ENCODE results near the gene BMAL2.

Gene BMAL2

GRCh38 chr12:27303139-27304111 lies 29.2 kb upstream of the BMAL2 start:
- no peak for TF ChIP-seq POLR2A (IDR thresholded peaks at IDR 0.05; ENCODE audit: low read depth, low read length)
- no peak for FAIRE-seq
- DNase-seq (ENCODE audit: insufficient read length, low spot score): no peak

GRCh38 chr12:27304856-27305255 lies 27.8 kb upstream of the BMAL2 start:
- DNase-seq (ENCODE audit: insufficient read length, low spot score): no peak
- FAIRE-seq: no peak
- TF ChIP-seq POLR2A (IDR thresholded peaks at IDR 0.05; ENCODE audit: low read depth, low read length): no peak

- peak; percentile 58 for FAIRE-seq
- DNase-seq (ENCODE audit: insufficient read length, low spot score): no peak
Measured at GRCh38 chr12:27305673-27306456, 26.8 kb upstream of the BMAL2 start.

GRCh38 chr12:27309293-27309994 lies 23.2 kb upstream of the BMAL2 start:
- no peak for FAIRE-seq
- no peak for TF ChIP-seq POLR2A (IDR thresholded peaks at IDR 0.05; ENCODE audit: low read depth, low read length)
- no peak for DNase-seq (ENCODE audit: insufficient read length, low spot score)

More at GRCh38 chr12:27305673-27306456, 26.8 kb upstream of the BMAL2 start:
- no peak for TF ChIP-seq POLR2A (IDR thresholded peaks at IDR 0.05; ENCODE audit: low read depth, low read length)

DNA sequence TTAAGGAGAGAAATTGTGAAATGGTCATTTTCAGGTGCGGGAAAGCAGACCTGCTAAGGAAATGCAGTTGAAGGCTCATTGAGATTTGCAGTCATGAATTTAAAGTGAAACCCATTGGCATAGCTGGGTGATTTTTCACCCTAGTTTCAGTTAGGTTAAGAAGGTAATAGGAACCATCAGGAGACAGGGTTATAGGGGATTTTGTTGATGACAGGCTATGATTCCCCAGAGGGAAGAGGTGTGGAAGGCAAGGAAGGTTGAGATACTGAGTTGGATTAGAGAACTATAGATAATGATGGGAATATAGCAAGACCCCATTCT lies 22.7 kb upstream of the BMAL2 start:
- FAIRE-seq (no peak), DNase-seq (ENCODE audit: insufficient read length, low spot score) (no peak)
- no peak for TF ChIP-seq POLR2A (IDR thresholded peaks at IDR 0.05; ENCODE audit: low read depth, low read length)

- FAIRE-seq (no peak), DNase-seq (ENCODE audit: insufficient read length, low spot score) (no peak)
- no peak for TF ChIP-seq POLR2A (IDR thresholded peaks at IDR 0.05; ENCODE audit: low read depth, low read length)
Measured at GRCh38 chr12:27316947-27317346, 15.7 kb upstream of the BMAL2 start.

- no peak for TF ChIP-seq POLR2A (IDR thresholded peaks at IDR 0.05; ENCODE audit: low read depth, low read length)
- DNase-seq (ENCODE audit: insufficient read length, low spot score): no peak
- peak; percentile 94 for FAIRE-seq
Measured at GRCh38 chr12:27319409-27319808, 13.2 kb upstream of the BMAL2 start.

- FAIRE-seq (no peak), DNase-seq (ENCODE audit: insufficient read length, low spot score) (no peak)
- TF ChIP-seq POLR2A (IDR thresholded peaks at IDR 0.05; ENCODE audit: low read depth, low read length): no peak
Measured at GRCh38 chr12:27319848-27320247, 12.8 kb upstream of the BMAL2 start.

DNA sequence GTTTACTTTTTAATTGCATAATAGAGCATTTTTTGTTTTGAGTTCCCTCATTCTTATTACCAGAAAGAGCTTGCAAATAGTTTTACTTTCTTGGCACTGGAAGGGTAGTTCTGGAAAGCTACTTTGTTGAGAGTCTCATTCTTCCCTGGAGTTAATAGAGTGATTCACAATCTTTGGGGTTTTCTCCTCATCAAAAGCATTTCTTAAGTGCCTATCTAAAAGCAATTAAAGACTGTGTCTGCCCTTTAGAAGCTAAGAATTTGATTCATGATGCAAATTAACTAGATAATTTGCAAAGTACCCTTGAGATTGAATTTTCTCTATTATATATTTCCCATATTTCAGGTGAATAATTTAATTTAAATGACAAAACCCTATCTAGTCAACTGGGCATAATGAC lies 8.1 kb upstream of the BMAL2 start:
- FAIRE-seq: no peak
- no peak for TF ChIP-seq POLR2A (IDR thresholded peaks at IDR 0.05; ENCODE audit: low read depth, low read length)
- DNase-seq (ENCODE audit: insufficient read length, low spot score): no peak

DNA sequence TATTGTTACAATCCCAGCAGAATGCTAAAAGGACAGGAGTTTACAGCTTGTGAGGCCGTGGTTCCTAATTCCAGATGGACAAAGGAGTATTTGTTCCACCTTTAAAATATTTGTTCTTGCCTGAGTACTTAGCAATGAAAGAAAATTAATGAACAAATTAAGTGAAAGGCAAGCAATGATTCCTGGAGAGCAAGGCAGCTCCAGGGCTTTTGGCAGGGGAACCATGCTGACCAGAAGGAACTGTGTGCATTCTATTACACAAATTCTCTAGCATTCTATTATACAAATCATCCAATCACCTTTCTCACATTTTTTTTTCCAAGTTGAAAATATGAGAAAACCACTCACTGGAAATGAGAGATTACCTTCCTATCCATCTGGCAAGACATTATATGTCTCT lies 1.8 kb upstream of the BMAL2 start:
- FAIRE-seq (no peak), DNase-seq (ENCODE audit: insufficient read length, low spot score) (no peak)
- TF ChIP-seq POLR2A (IDR thresholded peaks at IDR 0.05; ENCODE audit: low read depth, low read length): no peak

DNA sequence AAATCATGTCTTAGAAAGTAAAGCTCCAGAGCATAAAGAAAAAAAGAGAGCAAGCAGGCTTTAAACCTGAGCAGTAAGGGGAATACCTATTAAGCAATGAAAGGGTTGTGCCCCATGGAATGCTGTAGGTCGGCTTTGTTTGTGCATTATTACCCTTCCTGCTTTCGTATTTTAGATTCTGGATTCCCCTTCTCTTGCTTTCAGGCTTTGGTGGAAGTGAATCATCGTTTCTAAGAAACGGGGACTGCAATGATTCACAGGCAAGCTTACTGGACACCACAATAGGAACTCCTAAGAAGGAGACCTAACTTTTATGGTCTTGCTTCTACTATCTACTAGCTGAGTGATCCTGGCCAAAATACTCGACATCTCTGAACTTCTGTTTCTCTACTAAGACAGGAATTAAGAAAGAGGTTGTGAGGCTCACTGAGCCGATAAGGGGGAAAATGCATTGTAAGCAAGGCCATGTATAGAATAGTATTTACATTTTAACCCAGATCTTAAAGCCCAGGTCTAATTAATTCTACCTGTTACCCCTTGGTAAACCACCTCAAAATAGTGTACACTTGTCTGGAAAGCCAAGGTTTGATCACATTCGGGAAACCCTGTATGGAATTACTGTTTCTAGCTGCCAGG lies 1.2 kb upstream of the BMAL2 start:
- DNase-seq (ENCODE audit: insufficient read length, low spot score) (peak; percentile 81), FAIRE-seq (peak; percentile 93)
- TF ChIP-seq POLR2A (IDR thresholded peaks at IDR 0.05; ENCODE audit: low read depth, low read length): no peak

DNA sequence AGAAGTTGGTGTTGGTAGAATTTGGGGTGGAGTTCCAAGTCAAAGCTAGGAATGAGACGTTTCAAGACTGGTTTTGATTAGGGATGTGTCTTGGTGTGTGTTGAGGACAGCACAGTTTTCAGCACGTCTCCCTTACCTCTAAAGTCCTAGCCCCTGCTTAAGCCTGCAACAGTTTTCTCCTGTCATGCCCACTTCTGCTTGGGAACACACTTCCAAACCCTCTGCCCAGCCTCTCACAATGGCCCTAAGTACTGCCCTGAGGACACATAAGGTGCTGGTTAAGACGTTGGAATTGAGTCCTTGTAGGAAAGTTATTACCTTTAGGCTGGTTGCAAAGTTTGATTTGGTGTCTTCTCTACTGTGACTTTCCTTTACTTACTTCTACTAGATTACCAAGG lies 710 bp upstream of the BMAL2 start:
- TF ChIP-seq POLR2A (IDR thresholded peaks at IDR 0.05; ENCODE audit: low read depth, low read length): no peak
- DNase-seq (ENCODE audit: insufficient read length, low spot score) (no peak), FAIRE-seq (no peak)

DNA sequence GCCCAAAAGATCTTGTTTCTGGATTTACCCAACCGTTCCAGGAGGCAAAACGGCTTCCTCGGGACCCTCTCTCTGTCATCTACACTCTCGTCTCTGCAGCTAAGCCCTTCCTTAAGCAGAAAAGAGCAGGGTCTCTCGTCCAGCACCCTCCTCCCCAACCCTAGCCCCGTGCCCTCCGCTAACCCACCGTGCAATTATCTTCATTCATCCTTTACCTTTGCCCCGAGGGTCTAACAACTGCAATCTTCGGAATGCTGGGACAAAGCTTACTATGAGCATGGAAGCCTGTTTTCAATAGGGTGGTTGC lies 276 bp upstream of the BMAL2 start:
- FAIRE-seq (no peak), DNase-seq (ENCODE audit: insufficient read length, low spot score) (no peak)
- TF ChIP-seq POLR2A (IDR thresholded peaks at IDR 0.05; ENCODE audit: low read depth, low read length): no peak

All from H54 (cell line).